GM12878 (cell line): Measurements from ENCODE around the gene LCN1. TPM values are rescaled to one million over a fixed set of nuclear protein-coding genes. Genes with fewer than 3 reads are reported as not detected.

Experiments used
- BHLHE40 ChIP-seq, 2 experiments: fragments of 450-650 bp in 1 of 2; IDR thresholded peaks; 2 replicates each; pipeline ENCODE4 v1.6.1; 2011 to 2017; ENCODE audit warnings: low read depth in 2 of 2, borderline replicate concordance in 1 of 2, improper control_type of control experiment in 1 of 2, low read length in 1 of 2, mild to moderate bottlenecking in 1 of 2
- CHD4 ChIP-seq: fragments of 200-600 bp; sonication (generic); IDR thresholded peaks from 2 replicates; pipeline ENCODE4 v1.6.1; 2016; ENCODE audit warnings: mild to moderate bottlenecking
- GATAD2B ChIP-seq: fragments of 450-650 bp; conservative IDR thresholded peaks from 2 replicates; pipeline ENCODE4 v1.6.1; 2017; ENCODE audit warnings: low read depth, mild to moderate bottlenecking, moderate library complexity
- LARP7 ChIP-seq: fragments of 450-650 bp; IDR thresholded peaks from 2 replicates; pipeline ENCODE4 v1.6.1; 2017; ENCODE audit warnings: mild to moderate bottlenecking
- MEF2B ChIP-seq: fragments of 450-650 bp; IDR thresholded peaks from 2 replicates; pipeline ENCODE4 v1.6.1; 2018; ENCODE audit warnings: mild to moderate bottlenecking, moderate library complexity; ENCODE audit not compliant: partially characterized antibody, poor library complexity, severe bottlenecking
- RAD51 ChIP-seq: fragments of 450-650 bp; IDR thresholded peaks from 2 replicates; pipeline ENCODE4 v1.6.1; 2016; ENCODE audit warnings: moderate library complexity, mild to moderate bottlenecking, inconsistent platforms
- RBBP5 ChIP-seq: fragments of 200-600 bp; sonication (generic); conservative IDR thresholded peaks from 2 replicates; pipeline ENCODE4 v1.6.1; 2016
- STAT1 ChIP-seq: fragments of 450-650 bp; conservative IDR thresholded peaks from 2 replicates; pipeline ENCODE4 v1.6.1; 2014; ENCODE audit warnings: antibody characterized with exemption, mild to moderate bottlenecking
- TBL1XR1 ChIP-seq: IDR thresholded peaks from 2 replicates; pipeline ENCODE4 v1.6.1; 2012; ENCODE audit warnings: low read depth, low read length, improper control_type of control experiment
- WRNIP1 ChIP-seq: IDR thresholded peaks from 2 replicates; pipeline ENCODE4 v1.6.1; 2011; ENCODE audit warnings: low read depth, low read length, improper control_type of control experiment, borderline replicate concordance
- polyA plus RNA-seq, 11 experiments: library from polyadenylated mRNA; depleted of rRNA in 4 of 11; unstranded in 6 of 11; stranded (reverse) in 5 of 11; fragments of >200 nt; fragmentation: Nextera tagmentation in 4 of 11; fragmentation: Illumina TruSeq in 1 of 11; extraction: Ambion mirVana in 4 of 11; extraction: Trizol in 1 of 11; gene quantifications; 1 replicate in 1 of 11; 2 replicates in 10 of 11; pipeline versions ENCODE4 v1.2.1 to v1.2.3, GENCODE V29; 2011 to 2016; ENCODE audit warnings: inconsistent platforms in 2 of 11, missing spikeins in 2 of 11, low read depth in 1 of 11
- total RNA-seq, 4 experiments: library from RNA; depleted of rRNA in 3 of 4; stranded (reverse); fragments of >200 nt in 3 of 4; fragmentation: Illumina TruSeq in 1 of 4; extraction: Trizol in 1 of 4; gene quantifications; 2 replicates each; pipeline versions ENCODE4 v1.2.1 to v1.2.3, GENCODE V29; 2013 to 2021
- TF ChIP-seq, protein P1 (sequence below): fragments of 150-350 bp; IDR thresholded peaks from 2 replicates; pipeline ENCODE4 v1.6.1; 2016; ENCODE audit warnings: low read depth, low read length
- TF ChIP-seq, protein P2 (sequence below): fragments of 450-650 bp; conservative IDR thresholded peaks from 2 replicates; pipeline ENCODE4 v1.6.1; 2017; ENCODE audit warnings: mild to moderate bottlenecking, moderate library complexity
- TF ChIP-seq, protein P3 (sequence below): IDR thresholded peaks from 2 replicates; pipeline ENCODE4 v1.6.1; 2012; ENCODE audit warnings: low read depth, low read length, improper control_type of control experiment
- TF ChIP-seq, protein P4 (sequence below): IDR thresholded peaks from 2 replicates; pipeline ENCODE4 v1.6.1; 2011; ENCODE audit warnings: borderline replicate concordance, low read depth, mild to moderate bottlenecking, moderate library complexity, mixed read lengths, low read length; ENCODE audit not compliant: insufficient read depth; ENCODE audit errors: extremely low read length
- TF ChIP-seq, protein P5 (sequence below): fragments of 450-650 bp; IDR thresholded peaks from 2 replicates; pipeline ENCODE4 v1.6.1; 2018; ENCODE audit warnings: borderline replicate concordance, mild to moderate bottlenecking; ENCODE audit not compliant: partially characterized antibody

The LCN1 gene
- total and polyA plus RNA-seq, 10 of the 15 experiments (the other 5 are each of a cell fraction or from before 2014, with no cell fraction given), result not detected

DNA sequence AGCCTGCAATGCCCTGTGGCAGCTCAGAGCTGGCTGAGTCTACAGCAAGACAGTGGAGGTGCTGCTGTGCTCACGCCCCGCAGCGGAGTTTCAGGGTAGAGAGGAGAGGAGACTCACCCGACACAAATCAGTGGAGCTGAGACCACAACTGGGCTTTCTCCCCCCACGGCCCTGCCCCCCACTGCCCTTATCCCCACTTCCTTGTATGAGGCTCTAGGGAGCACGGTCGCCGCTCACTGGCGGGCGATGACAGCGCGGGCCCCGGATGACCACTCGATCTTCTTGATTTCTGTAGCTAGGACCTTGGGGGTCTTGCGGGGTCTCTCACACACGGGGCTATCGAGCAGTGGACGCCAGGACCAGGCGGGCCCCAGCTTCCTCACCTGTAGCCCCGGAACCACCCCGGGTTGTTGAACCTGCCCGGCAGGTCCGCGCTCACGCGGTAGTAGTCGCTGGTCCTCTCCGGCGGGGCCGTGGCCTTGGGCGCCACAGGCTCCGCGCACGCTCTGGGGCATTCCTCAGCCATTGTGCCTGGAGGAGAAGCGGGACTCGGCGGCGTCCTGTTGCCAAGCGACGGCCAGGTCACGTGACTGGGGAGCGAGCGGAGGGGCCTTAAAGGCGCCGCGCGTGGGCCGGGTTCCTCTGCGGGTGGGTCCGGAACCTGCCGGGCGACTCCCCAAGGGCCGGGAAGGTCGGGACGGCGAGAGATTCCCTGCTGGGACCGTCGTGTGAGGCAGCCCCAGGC is 21.7 kb upstream of the LCN1 start (continued):
- TF ChIP-seq STAT1, result no peak
- TF ChIP-seq MEF2B, result peak; percentile 12
- 0 out of 2 replicates have a peak, but pooled peaks have one; percentile 7 for TF ChIP-seq GATAD2B
- TF ChIP-seq TBL1XR1, result peak; percentile 57; the same call in 1 of the 2 replicates
- TF ChIP-seq, protein P1, sequence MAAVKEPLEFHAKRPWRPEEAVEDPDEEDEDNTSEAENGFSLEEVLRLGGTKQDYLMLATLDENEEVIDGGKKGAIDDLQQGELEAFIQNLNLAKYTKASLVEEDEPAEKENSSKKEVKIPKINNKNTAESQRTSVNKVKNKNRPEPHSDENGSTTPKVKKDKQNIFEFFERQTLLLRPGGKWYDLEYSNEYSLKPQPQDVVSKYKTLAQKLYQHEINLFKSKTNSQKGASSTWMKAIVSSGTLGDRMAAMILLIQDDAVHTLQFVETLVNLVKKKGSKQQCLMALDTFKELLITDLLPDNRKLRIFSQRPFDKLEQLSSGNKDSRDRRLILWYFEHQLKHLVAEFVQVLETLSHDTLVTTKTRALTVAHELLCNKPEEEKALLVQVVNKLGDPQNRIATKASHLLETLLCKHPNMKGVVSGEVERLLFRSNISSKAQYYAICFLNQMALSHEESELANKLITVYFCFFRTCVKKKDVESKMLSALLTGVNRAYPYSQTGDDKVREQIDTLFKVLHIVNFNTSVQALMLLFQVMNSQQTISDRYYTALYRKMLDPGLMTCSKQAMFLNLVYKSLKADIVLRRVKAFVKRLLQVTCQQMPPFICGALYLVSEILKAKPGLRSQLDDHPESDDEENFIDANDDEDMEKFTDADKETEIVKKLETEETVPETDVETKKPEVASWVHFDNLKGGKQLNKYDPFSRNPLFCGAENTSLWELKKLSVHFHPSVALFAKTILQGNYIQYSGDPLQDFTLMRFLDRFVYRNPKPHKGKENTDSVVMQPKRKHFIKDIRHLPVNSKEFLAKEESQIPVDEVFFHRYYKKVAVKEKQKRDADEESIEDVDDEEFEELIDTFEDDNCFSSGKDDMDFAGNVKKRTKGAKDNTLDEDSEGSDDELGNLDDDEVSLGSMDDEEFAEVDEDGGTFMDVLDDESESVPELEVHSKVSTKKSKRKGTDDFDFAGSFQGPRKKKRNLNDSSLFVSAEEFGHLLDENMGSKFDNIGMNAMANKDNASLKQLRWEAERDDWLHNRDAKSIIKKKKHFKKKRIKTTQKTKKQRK, result no peak
- TF ChIP-seq RAD51, result peak; percentile 98
- TF ChIP-seq, protein P2, sequence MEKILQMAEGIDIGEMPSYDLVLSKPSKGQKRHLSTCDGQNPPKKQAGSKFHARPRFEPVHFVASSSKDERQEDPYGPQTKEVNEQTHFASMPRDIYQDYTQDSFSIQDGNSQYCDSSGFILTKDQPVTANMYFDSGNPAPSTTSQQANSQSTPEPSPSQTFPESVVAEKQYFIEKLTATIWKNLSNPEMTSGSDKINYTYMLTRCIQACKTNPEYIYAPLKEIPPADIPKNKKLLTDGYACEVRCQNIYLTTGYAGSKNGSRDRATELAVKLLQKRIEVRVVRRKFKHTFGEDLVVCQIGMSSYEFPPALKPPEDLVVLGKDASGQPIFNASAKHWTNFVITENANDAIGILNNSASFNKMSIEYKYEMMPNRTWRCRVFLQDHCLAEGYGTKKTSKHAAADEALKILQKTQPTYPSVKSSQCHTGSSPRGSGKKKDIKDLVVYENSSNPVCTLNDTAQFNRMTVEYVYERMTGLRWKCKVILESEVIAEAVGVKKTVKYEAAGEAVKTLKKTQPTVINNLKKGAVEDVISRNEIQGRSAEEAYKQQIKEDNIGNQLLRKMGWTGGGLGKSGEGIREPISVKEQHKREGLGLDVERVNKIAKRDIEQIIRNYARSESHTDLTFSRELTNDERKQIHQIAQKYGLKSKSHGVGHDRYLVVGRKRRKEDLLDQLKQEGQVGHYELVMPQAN, result peak; percentile 94
- no peak for TF ChIP-seq CHD4
- TF ChIP-seq WRNIP1, result no peak
- TF ChIP-seq, protein P3, sequence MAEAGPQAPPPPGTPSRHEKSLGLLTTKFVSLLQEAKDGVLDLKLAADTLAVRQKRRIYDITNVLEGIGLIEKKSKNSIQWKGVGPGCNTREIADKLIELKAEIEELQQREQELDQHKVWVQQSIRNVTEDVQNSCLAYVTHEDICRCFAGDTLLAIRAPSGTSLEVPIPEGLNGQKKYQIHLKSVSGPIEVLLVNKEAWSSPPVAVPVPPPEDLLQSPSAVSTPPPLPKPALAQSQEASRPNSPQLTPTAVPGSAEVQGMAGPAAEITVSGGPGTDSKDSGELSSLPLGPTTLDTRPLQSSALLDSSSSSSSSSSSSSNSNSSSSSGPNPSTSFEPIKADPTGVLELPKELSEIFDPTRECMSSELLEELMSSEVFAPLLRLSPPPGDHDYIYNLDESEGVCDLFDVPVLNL, result no peak
- TF ChIP-seq, protein P4, sequence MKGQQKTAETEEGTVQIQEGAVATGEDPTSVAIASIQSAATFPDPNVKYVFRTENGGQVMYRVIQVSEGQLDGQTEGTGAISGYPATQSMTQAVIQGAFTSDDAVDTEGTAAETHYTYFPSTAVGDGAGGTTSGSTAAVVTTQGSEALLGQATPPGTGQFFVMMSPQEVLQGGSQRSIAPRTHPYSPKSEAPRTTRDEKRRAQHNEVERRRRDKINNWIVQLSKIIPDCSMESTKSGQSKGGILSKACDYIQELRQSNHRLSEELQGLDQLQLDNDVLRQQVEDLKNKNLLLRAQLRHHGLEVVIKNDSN, result peak; percentile 97
- no peak for TF ChIP-seq RBBP5
- TF ChIP-seq BHLHE40 (IDR thresholded peaks at IDR 0.05; ENCODE audit: borderline replicate concordance in 1 of 2, low read depth in 2 of 2, low read length in 1 of 2), result peak; percentile 80 to 98
- 0 out of 2 replicates have a peak, but pooled peaks have one; percentile 24 for TF ChIP-seq LARP7
- TF ChIP-seq, protein P5, sequence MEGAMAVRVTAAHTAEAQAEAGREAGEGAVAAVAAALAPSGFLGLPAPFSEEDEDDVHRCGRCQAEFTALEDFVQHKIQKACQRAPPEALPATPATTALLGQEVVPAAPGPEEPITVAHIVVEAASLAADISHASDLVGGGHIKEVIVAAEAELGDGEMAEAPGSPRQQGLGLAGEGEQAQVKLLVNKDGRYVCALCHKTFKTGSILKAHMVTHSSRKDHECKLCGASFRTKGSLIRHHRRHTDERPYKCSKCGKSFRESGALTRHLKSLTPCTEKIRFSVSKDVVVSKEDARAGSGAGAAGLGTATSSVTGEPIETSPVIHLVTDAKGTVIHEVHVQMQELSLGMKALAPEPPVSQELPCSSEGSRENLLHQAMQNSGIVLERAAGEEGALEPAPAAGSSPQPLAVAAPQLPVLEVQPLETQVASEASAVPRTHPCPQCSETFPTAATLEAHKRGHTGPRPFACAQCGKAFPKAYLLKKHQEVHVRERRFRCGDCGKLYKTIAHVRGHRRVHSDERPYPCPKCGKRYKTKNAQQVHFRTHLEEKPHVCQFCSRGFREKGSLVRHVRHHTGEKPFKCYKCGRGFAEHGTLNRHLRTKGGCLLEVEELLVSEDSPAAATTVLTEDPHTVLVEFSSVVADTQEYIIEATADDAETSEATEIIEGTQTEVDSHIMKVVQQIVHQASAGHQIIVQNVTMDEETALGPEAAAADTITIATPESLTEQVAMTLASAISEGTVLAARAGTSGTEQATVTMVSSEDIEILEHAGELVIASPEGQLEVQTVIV, result no peak
